Activated T-cell treated with anti-CD3 and anti-CD28 coated beads, Interleukin-2, amount 50 U/mL, for 24 hours (primary cell): ENCODE measurements around the gene POLR1C.
"Not testable (repeated sequence)": the region's sequence is repeated elsewhere in the genome, so short reads cannot be mapped to it uniquely, and the experiment has no call there.

Source experiments
- DNase-seq: peaks from one replicate; pipeline ENCODE4 v3.0.0-alpha.2; 2020
- H3K27ac Mint-ChIP-seq: 2 replicates; pipeline ENCODE4 v1.8.0; 2020; ENCODE audit warnings: mild to moderate bottlenecking, mixed read lengths
- H3K27me3 Mint-ChIP-seq: 2 replicates; pipeline ENCODE4 v1.8.0; 2020; ENCODE audit warnings: mixed read lengths
- H3K36me3 Mint-ChIP-seq: 2 replicates; pipeline ENCODE4 v1.8.0; 2020; ENCODE audit warnings: low read depth, mixed read lengths
- H3K4me1 Mint-ChIP-seq: 2 replicates; pipeline ENCODE4 v1.8.0; 2020; ENCODE audit warnings: low read depth, mixed read lengths
- H3K4me3 Mint-ChIP-seq: 2 replicates; pipeline ENCODE4 v1.8.0; 2020; ENCODE audit warnings: mild to moderate bottlenecking, moderate library complexity, mixed read lengths
- H3K9me3 Mint-ChIP-seq: 2 replicates; pipeline ENCODE4 v1.8.0; 2020; ENCODE audit warnings: mixed read lengths

The POLR1C gene

GRCh38 chr6:43541774-43542471 lies 25.0 kb downstream of the POLR1C start:
- no peak for DNase-seq
- Mint-ChIP-seq H3K4me3 (no peak overlapping the region), H3K9me3 (no peaks in the 10 kb centered on the region), H3K27ac (peak overlapping the region; percentile 16), H3K36me3 (peaks cover 88% of the 10 kb centered on the region), H3K27me3 (no peaks in the 10 kb centered on the region), H3K4me1 (no peaks in the 10 kb centered on the region)

GRCh38 chr6:43544461-43544860 lies 27.6 kb downstream of the POLR1C start:
- H3K4me1 Mint-ChIP-seq: no peaks in the 10 kb centered on the region
- no peak for DNase-seq
- H3K27ac Mint-ChIP-seq: no peak overlapping the region

GRCh38 chr6:43547222-43547621 lies 30.3 kb downstream of the POLR1C start:
- Mint-ChIP-seq H3K4me1 (no peaks in the 10 kb centered on the region), H3K9me3 (no peaks in the 10 kb centered on the region), H3K27ac (peak overlapping the region; percentile 13), H3K36me3 (peaks cover 92% of the 10 kb centered on the region), H3K27me3 (no peaks in the 10 kb centered on the region), H3K4me3 (no peak overlapping the region)
- DNase-seq: no peak

More at GRCh38 chr6:43544461-43544860, 27.6 kb downstream of the POLR1C start:
- peaks cover 86% of the 10 kb centered on the region for H3K36me3 Mint-ChIP-seq
- H3K27me3 Mint-ChIP-seq: no peaks in the 10 kb centered on the region
- H3K4me3 Mint-ChIP-seq: no peak overlapping the region
- H3K9me3 Mint-ChIP-seq: no peaks in the 10 kb centered on the region

- not testable (repeated sequence) for H3K27me3 Mint-ChIP-seq, H3K9me3 Mint-ChIP-seq, H3K27ac Mint-ChIP-seq, DNase-seq, H3K4me1 Mint-ChIP-seq, H3K4me3 Mint-ChIP-seq
- peaks cover 98% of the 10 kb centered on the region for H3K36me3 Mint-ChIP-seq
Measured at GRCh38 chr6:43557620-43558019, 40.7 kb downstream of the POLR1C start.

GRCh38 chr6:43559328-43559727 lies 42.4 kb downstream of the POLR1C start:
- no peak overlapping the region for H3K27ac Mint-ChIP-seq
- H3K36me3 Mint-ChIP-seq: peaks cover 98% of the 10 kb centered on the region
- H3K4me1 Mint-ChIP-seq: no peaks in the 10 kb centered on the region
- no peak overlapping the region for H3K4me3 Mint-ChIP-seq
- no peak for DNase-seq
- no peaks in the 10 kb centered on the region for H3K9me3 Mint-ChIP-seq
- H3K27me3 Mint-ChIP-seq: no peaks in the 10 kb centered on the region

GRCh38 chr6:43570876-43571441 lies 54.1 kb downstream of the POLR1C start:
- Mint-ChIP-seq H3K4me3 (peak overlapping the region; percentile 37), H3K27ac (peak overlapping the region; percentile 93), H3K4me1 (peaks cover 36% of the 10 kb centered on the region), H3K36me3 (peaks cover 86% of the 10 kb centered on the region), H3K27me3 (no peaks in the 10 kb centered on the region), H3K9me3 (no peaks in the 10 kb centered on the region)
- no peak for DNase-seq
